Endothelial cell of umbilical vein (primary cell): ENCODE measurements around the gene TRAPPC14. TPM values are rescaled to one million over a fixed set of nuclear protein-coding genes. Genes with fewer than 3 reads are reported as not detected.

Experiments used
- BruUV-seq: library from RNA; stranded (reverse); fragments of 400-500 nt; replicated peaks from 2 replicates; lab custom pipeline; 2021; lab: Mats Ljungman, UMichigan
- CTCF ChIA-PET: fragments of 300-600, 350-600 bp; sonication (Branson Sonifier 250); formaldehyde crosslinking; loops from one replicate; lab custom pipeline; 2021; ENCODE audit warnings: antibody characterized with exemption, inconsistent platforms; lab: Charles Lee
- POLR2A ChIA-PET: fragments of 300-600, 350-600 bp; sonication (Branson Sonifier 250); formaldehyde crosslinking; loops from one replicate; lab custom pipeline; 2021; ENCODE audit warnings: antibody characterized with exemption, inconsistent platforms; lab: Charles Lee
- DNase-seq: peaks from one replicate; pipeline ENCODE4 v3.0.0-alpha.2; 2011; ENCODE audit warnings: low read depth, low spot score
- FAIRE-seq: peaks from 2 replicates; lab custom pipeline; 2011; peaks lifted over from hg19 to GRCh38; lab: Jason Lieb, UNC
- H2AFZ ChIP-seq: 2 replicates; pipeline ENCODE4 v1.6.0; 2012; ENCODE audit warnings: low read depth, low read length, control low read depth, inconsistent platforms
- H3K27ac ChIP-seq: 2 replicates; pipeline ENCODE4 v1.5.1; 2011; ENCODE audit warnings: low read depth, mild to moderate bottlenecking, control low read depth, low read length, moderate library complexity; ENCODE audit not compliant: insufficient read depth
- H3K27me3 ChIP-seq, 2 experiments: 2 replicates each; pipeline versions ENCODE4 v1.6.0 to v1.6.1; 2011; ENCODE audit warnings: low read length in 2 of 2, mixed read lengths in 1 of 2; ENCODE audit not compliant: control insufficient read depth in 2 of 2, insufficient read depth in 2 of 2
- H3K36me3 ChIP-seq, 2 experiments: 2 replicates in 1 of 2; 3 replicates in 1 of 2; pipeline ENCODE4 v1.5.1; 2011; ENCODE audit warnings: low read length in 2 of 2, mild to moderate bottlenecking in 1 of 2, moderate library complexity in 1 of 2; ENCODE audit not compliant: control insufficient read depth in 2 of 2, insufficient read depth in 2 of 2; ENCODE audit errors: extremely low read depth in 1 of 2
- H3K4me1 ChIP-seq: 3 replicates; pipeline ENCODE4 v1.5.1; 2011; ENCODE audit warnings: mild to moderate bottlenecking, low read length; ENCODE audit not compliant: control insufficient read depth, insufficient read depth; ENCODE audit errors: extremely low read depth
- H3K4me2 ChIP-seq: 2 replicates; pipeline ENCODE4 v1.6.1; 2011; ENCODE audit warnings: low read length, control low read depth, mixed read lengths; ENCODE audit not compliant: insufficient read depth
- H3K4me3 ChIP-seq, 3 experiments: fragments of 200-600 bp in 1 of 3; sonication (generic), shearing (Covaris generic) in 1 of 3; replicated peaks in 1 of 3; 2 replicates each; pipeline ENCODE4 v1.5.1; 2011 to 2016; ENCODE audit warnings: control low read depth in 3 of 3, low read length in 3 of 3, mild to moderate bottlenecking in 2 of 3, inconsistent platforms in 1 of 3, low read depth in 1 of 3, moderate library complexity in 1 of 3; ENCODE audit not compliant: insufficient read depth in 1 of 3
- H3K79me2 ChIP-seq: 2 replicates; pipeline ENCODE4 v1.6.0; 2012; ENCODE audit warnings: low read length, inconsistent platforms; ENCODE audit not compliant: control insufficient read depth, insufficient read depth
- H3K9ac ChIP-seq: replicated peaks from 2 replicates; pipeline ENCODE3; 2011; ENCODE audit warnings: low read length, control low read depth; ENCODE audit not compliant: insufficient read depth; ENCODE audit errors: extremely low read depth
- H3K9me1 ChIP-seq: replicated peaks from 3 replicates; pipeline ENCODE4 v1.6.0; 2011; ENCODE audit warnings: mild to moderate bottlenecking, low read length; ENCODE audit not compliant: control insufficient read depth, insufficient read depth; ENCODE audit errors: extremely low read depth
- H3K9me3 ChIP-seq: replicated peaks from 2 replicates; pipeline ENCODE4 v1.5.1; 2012; ENCODE audit warnings: low read length, inconsistent platforms; ENCODE audit not compliant: control insufficient read depth, insufficient read depth
- H4K20me1 ChIP-seq: replicated peaks from 2 replicates; pipeline ENCODE3; 2011; ENCODE audit warnings: mild to moderate bottlenecking, low read length; ENCODE audit not compliant: control insufficient read depth, insufficient read depth; ENCODE audit errors: extremely low read depth
- FOS ChIP-seq: IDR thresholded peaks from 2 replicates; pipeline ENCODE4 v1.6.1; 2011; ENCODE audit warnings: mild to moderate bottlenecking, low read length, moderate library complexity, borderline replicate concordance; ENCODE audit not compliant: insufficient read depth
- GATA2 ChIP-seq: IDR thresholded peaks from 2 replicates; pipeline ENCODE4 v1.7.0; 2011; ENCODE audit warnings: low read depth, mild to moderate bottlenecking, moderate library complexity, mixed read lengths, low read length; ENCODE audit not compliant: insufficient read length, insufficient read depth
- MYC ChIP-seq: IDR thresholded peaks from one replicate; pipeline ENCODE4 v1.6.1; 2011; ENCODE audit warnings: mild to moderate bottlenecking, low read depth, low read length
- dilution Hi-C: fragments of 300-500 bp; cut with MboI; formaldehyde crosslinking; loops from one replicate; pipeline ENCODE4 v1.15.0; 2019; ENCODE audit warnings: low sequenced_read_pairs; ENCODE audit not compliant: extremely low pct_ligation_motif_present
- intact Hi-C: fragments of 100-400 bp; cut with micrococcal nuclease; formaldehyde crosslinking; loops from one replicate; pipeline ENCODE4 v1.10.0; 2022
- polyA plus RNA-seq, 4 experiments: library from polyadenylated mRNA; depleted of rRNA in 3 of 4; stranded (reverse) in 3 of 4; unstranded in 1 of 4; fragments of >200 nt; gene quantifications; 2 replicates each; pipeline versions ENCODE4 v1.2.1 to v1.2.3, GENCODE V29; 2011 to 2012; ENCODE audit warnings: missing spikeins in 1 of 4
- total RNA-seq: library from RNA; stranded (reverse); gene quantifications from 2 replicates; pipeline ENCODE4 v1.2.3, GENCODE V29; 2021
- TF ChIP-seq, protein P1 (sequence below), 2 donors: IDR thresholded peaks; 1 replicate in 1 of 2; 2 replicates in 1 of 2; pipeline ENCODE4 v1.5.1; 2011; ENCODE audit warnings: low read length in 2 of 2, mild to moderate bottlenecking in 2 of 2, moderate library complexity in 2 of 2, control low read depth in 1 of 2, inconsistent platforms in 1 of 2, low read depth in 1 of 2; ENCODE audit not compliant: insufficient read depth in 1 of 2; ENCODE audit errors: extremely low read depth in 1 of 2

The TRAPPC14 gene
- total and polyA plus RNA-seq, 2 donors (not counting 3 experiments of a cell fraction or from before 2014, with no cell fraction given) = 13.3 to 23.0 TPM

DNA sequence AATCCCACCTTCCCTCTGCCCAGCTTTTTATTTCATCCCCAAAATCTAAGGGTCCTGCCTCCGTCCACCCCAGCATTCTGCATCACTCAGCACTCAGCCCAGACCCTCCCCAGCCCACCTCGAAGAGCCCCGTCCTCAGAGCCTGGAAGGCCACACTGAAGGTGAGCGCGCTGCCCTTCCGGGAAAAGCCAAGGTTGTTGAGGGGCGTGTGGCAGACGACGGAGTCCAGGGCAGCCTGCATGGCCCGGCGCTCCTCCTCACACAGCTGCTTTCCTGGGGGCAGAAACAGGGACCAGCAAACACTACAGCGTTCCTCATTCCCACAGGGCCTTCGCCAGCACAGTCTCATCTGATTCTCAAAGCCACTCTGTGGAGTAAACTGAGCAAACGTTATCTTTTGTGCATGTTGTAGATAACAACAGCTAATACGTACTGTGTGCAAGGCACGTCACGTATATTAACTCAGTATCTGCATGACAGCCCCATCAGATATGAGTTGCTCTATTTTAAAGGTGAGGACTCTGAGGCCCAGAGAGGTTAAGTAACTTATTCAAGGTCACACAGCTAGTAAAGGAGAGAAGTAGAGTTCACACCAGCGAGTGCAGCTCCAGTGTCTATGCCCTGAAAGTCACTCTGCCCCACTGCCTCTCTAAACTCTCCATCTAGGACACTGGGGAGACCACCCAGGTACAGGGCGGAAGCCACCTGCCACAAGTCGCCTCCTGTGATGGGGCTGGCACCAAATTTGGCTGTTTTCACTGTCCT is 2.8 kb downstream of the TRAPPC14 start:
- no peaks in the 10 kb centered on the region for H3K9me1 ChIP-seq
- H3K9ac ChIP-seq = no peak overlapping the region
- POLR2A ChIA-PET = no interaction called here
- intact Hi-C loops (no loop called here), dilution Hi-C loops (no loop called here)
- peaks cover 0 to 17% of the 10 kb centered on the region in 2 experiments for H3K36me3 ChIP-seq
- TF ChIP-seq FOS (no peak), MYC (no peak), GATA2 (no peak)
- TF ChIP-seq, protein P1, sequence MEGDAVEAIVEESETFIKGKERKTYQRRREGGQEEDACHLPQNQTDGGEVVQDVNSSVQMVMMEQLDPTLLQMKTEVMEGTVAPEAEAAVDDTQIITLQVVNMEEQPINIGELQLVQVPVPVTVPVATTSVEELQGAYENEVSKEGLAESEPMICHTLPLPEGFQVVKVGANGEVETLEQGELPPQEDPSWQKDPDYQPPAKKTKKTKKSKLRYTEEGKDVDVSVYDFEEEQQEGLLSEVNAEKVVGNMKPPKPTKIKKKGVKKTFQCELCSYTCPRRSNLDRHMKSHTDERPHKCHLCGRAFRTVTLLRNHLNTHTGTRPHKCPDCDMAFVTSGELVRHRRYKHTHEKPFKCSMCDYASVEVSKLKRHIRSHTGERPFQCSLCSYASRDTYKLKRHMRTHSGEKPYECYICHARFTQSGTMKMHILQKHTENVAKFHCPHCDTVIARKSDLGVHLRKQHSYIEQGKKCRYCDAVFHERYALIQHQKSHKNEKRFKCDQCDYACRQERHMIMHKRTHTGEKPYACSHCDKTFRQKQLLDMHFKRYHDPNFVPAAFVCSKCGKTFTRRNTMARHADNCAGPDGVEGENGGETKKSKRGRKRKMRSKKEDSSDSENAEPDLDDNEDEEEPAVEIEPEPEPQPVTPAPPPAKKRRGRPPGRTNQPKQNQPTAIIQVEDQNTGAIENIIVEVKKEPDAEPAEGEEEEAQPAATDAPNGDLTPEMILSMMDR (IDR thresholded peaks at IDR 0.05; ENCODE audit: extremely low read depth in 1 of 2, insufficient read depth in 1 of 2, low read depth in 1 of 2, low read length in 2 of 2) = no peak
- CTCF ChIA-PET = interaction anchor here (0.8 to 3.0 kb wide), 4 partner anchors 11 to 25 kb away, joined by 4 to 10 read pairs (median 5); partner anchors contain the start of gene GAL3ST4
- no peak overlapping the region for H3K4me2 ChIP-seq
- H3K4me1 ChIP-seq = peaks cover 14% of the 10 kb centered on the region
- no peaks in the 10 kb centered on the region for H3K27me3 ChIP-seq
- H3K9me3 ChIP-seq = no peaks in the 10 kb centered on the region
- H3K27ac ChIP-seq = no peak overlapping the region
- H2AFZ ChIP-seq = no peak overlapping the region
- BruUV-seq = no TSS peak
- no peaks in the 10 kb centered on the region for H3K79me2 ChIP-seq
- DNase-seq (no peak), FAIRE-seq (no peak)
- no peaks in the 10 kb centered on the region for H4K20me1 ChIP-seq
- no peak overlapping the region for H3K4me3 ChIP-seq
